SK-N-SH (cell line): ENCODE measurements around the gene PBOV1. TPM values are rescaled to one million over a fixed set of nuclear protein-coding genes. Genes with fewer than 3 reads are reported as not detected.

ENCODE experiments used
- CTCF ChIA-PET: fragments of 300-600, 350-600 bp; formaldehyde crosslinking; extraction: SDS; loops from one replicate; lab custom pipeline; 2021; lab: Yijun Ruan, JAX
- POLR2A ChIA-PET: fragments of 350-600 bp; sonication (Branson Sonifier 250); formaldehyde crosslinking; extraction: SDS; loops from one replicate; lab custom pipeline; 2020; ENCODE audit warnings: antibody characterized with exemption, inconsistent platforms; lab: Yijun Ruan, JAX
- DNase-seq: peaks from one replicate; pipeline ENCODE4 v3.0.0; 2012
- H2AFZ ChIP-seq: fragments of 200-600 bp; sonication (generic); 2 replicates; pipeline ENCODE4 v1.8.1; 2016; ENCODE audit warnings: antibody characterized with exemption, mild to moderate bottlenecking, low read depth
- H3F3A ChIP-seq: fragments of 200-600 bp; sonication (generic); replicated peaks from 2 replicates; pipeline ENCODE3; 2016; ENCODE audit warnings: antibody characterized with exemption, mild to moderate bottlenecking; ENCODE audit not compliant: insufficient read depth
- H3K27ac ChIP-seq, 2 experiments: fragments of 200-500 bp in 1 of 2; fragments of 200-600 bp in 1 of 2; sonication (Bioruptor generic) in 1 of 2; sonication (generic), shearing (Covaris generic) in 1 of 2; 2 replicates each; pipeline versions ENCODE4 v1.5.1 to v1.6.1; 2014 to 2016; ENCODE audit warnings: low read depth in 2 of 2, inconsistent platforms in 1 of 2, low read length in 1 of 2, mild to moderate bottlenecking in 1 of 2, mixed read lengths in 1 of 2
- H3K27me3 ChIP-seq: fragments of 200-600 bp; sonication (generic), shearing (Covaris generic); 2 replicates; pipeline ENCODE4 v1.6.1; 2016; ENCODE audit warnings: mixed run types; ENCODE audit not compliant: insufficient read depth
- H3K36me3 ChIP-seq, 2 experiments: fragments of 200-500 bp in 1 of 2; fragments of 200-600 bp in 1 of 2; sonication (Bioruptor generic) in 1 of 2; sonication (generic) in 1 of 2; replicated peaks in 1 of 2; 2 replicates each; pipeline versions ENCODE3 to v1.5.1; 2014 to 2016; ENCODE audit warnings: low read length in 1 of 2, mild to moderate bottlenecking in 1 of 2; ENCODE audit not compliant: insufficient read depth in 2 of 2, control insufficient read depth in 1 of 2
- H3K4me1 ChIP-seq, 2 experiments: fragments of 200-500 bp in 1 of 2; fragments of 200-600 bp in 1 of 2; sonication (Bioruptor generic) in 1 of 2; sonication (generic), shearing (Covaris generic) in 1 of 2; 2 replicates each; pipeline versions ENCODE4 v1.5.1 to v1.6.1; 2014 to 2016; ENCODE audit warnings: low read depth in 1 of 2, low read length in 1 of 2, mixed run types in 1 of 2; ENCODE audit not compliant: insufficient read depth in 2 of 2, control insufficient read depth in 1 of 2
- H3K4me2 ChIP-seq: fragments of 200-600 bp; sonication (generic), shearing (Covaris generic); 2 replicates; pipeline ENCODE4 v1.6.1; 2017; ENCODE audit warnings: mixed run types
- H3K4me3 ChIP-seq, 2 experiments: fragments of 200-500 bp in 1 of 2; fragments of 200-600 bp in 1 of 2; sonication (Bioruptor generic) in 1 of 2; sonication (generic), shearing (Covaris generic) in 1 of 2; 2 replicates each; pipeline versions ENCODE4 v1.5.1 to v1.8.1; 2014 to 2016; ENCODE audit warnings: low read depth in 2 of 2, inconsistent platforms in 1 of 2, low read length in 1 of 2, mild to moderate bottlenecking in 1 of 2, mixed read lengths in 1 of 2, moderate library complexity in 1 of 2
- H3K79me2 ChIP-seq: fragments of 200-600 bp; sonication (generic); 2 replicates; pipeline ENCODE4 v1.8.1; 2017; ENCODE audit warnings: mild to moderate bottlenecking; ENCODE audit not compliant: insufficient read depth
- H3K9ac ChIP-seq: fragments of 200-600 bp; sonication (generic); 2 replicates; pipeline ENCODE4 v1.6.1; 2017; ENCODE audit warnings: mixed run types
- H3K9me2 ChIP-seq: fragments of 200-600 bp; sonication (generic); 2 replicates; pipeline ENCODE4 v1.6.1; 2017; ENCODE audit warnings: mixed run types
- H3K9me3 ChIP-seq: fragments of 200-600 bp; sonication (generic); 2 replicates; pipeline ENCODE4 v1.6.1; 2017; ENCODE audit warnings: mixed run types, mild to moderate bottlenecking, moderate library complexity
- H4K20me1 ChIP-seq: fragments of 200-600 bp; sonication (generic); 2 replicates; pipeline ENCODE4 v1.6.1; 2017; ENCODE audit warnings: mild to moderate bottlenecking, mixed run types; ENCODE audit not compliant: insufficient read depth
- CHD2 ChIP-seq: fragments of 150-350 bp; IDR thresholded peaks from 2 replicates; pipeline ENCODE4 v1.6.1; 2018; ENCODE audit warnings: low read length; ENCODE audit not compliant: partially characterized antibody
- CTCF ChIP-seq: fragments of 200-600 bp; sonication (generic); IDR thresholded peaks from 2 replicates; pipeline ENCODE4 v1.6.1; 2017; ENCODE audit warnings: antibody characterized with exemption, mild to moderate bottlenecking, moderate library complexity
- ELF1 ChIP-seq: IDR thresholded peaks from 2 replicates; pipeline ENCODE4 v1.4.0; 2012
- EP300 ChIP-seq, 2 experiments: IDR thresholded peaks; 2 replicates each; pipeline versions ENCODE4 v1.4.0 to v1.6.1; 2012; ENCODE audit warnings: borderline replicate concordance in 1 of 2, low read depth in 1 of 2, low read length in 1 of 2
- EZH2phosphoT487 ChIP-seq: fragments of 200-600 bp; sonication (generic); IDR thresholded peaks from 2 replicates; pipeline ENCODE4 v1.6.1; 2017; ENCODE audit warnings: low read depth, mixed run types, mild to moderate bottlenecking, antibody characterized with exemption, moderate library complexity, borderline replicate concordance
- FOSL2 ChIP-seq: IDR thresholded peaks from 2 replicates; pipeline ENCODE4 v1.4.0; 2012; ENCODE audit warnings: low read depth, mild to moderate bottlenecking, moderate library complexity, borderline replicate concordance
- FOXJ3 ChIP-seq: sonication (generic); formaldehyde crosslinking; IDR thresholded peaks from 2 replicates; pipeline ENCODE4 v1.5.1; 2020; ENCODE audit warnings: mild to moderate bottlenecking, missing genetic modification reagents
- FOXM1 ChIP-seq: IDR thresholded peaks from 2 replicates; pipeline ENCODE4 v1.4.0; 2012; ENCODE audit warnings: low read depth, mild to moderate bottlenecking
- GATA2 ChIP-seq: sonication (generic); formaldehyde crosslinking; IDR thresholded peaks from 2 replicates; pipeline ENCODE4 v1.5.0; 2020; ENCODE audit warnings: mild to moderate bottlenecking, missing genetic modification reagents
- MEF2A ChIP-seq: IDR thresholded peaks from 2 replicates; pipeline ENCODE4 v1.4.0; 2012; ENCODE audit warnings: low read depth, borderline replicate concordance
- NFIC ChIP-seq: IDR thresholded peaks from 2 replicates; pipeline ENCODE4 v1.4.0; 2012; ENCODE audit warnings: borderline replicate concordance
- NRF1 ChIP-seq: IDR thresholded peaks from 2 replicates; pipeline ENCODE4 v1.6.1; 2012; ENCODE audit warnings: low read depth, mild to moderate bottlenecking, low read length
- PBX3 ChIP-seq: IDR thresholded peaks from 2 replicates; pipeline ENCODE4; 2012
- POLR2AphosphoS5 ChIP-seq: IDR thresholded peaks from 2 replicates; pipeline ENCODE4 v1.6.1; 2012; ENCODE audit warnings: low read depth, low read length
- RCOR1 ChIP-seq: fragments of 150-350 bp; IDR thresholded peaks from 2 replicates; pipeline ENCODE4 v1.6.1; 2017; ENCODE audit warnings: antibody characterized with exemption, low read length
- RXRA ChIP-seq: IDR thresholded peaks from 2 replicates; pipeline ENCODE4 v1.4.0; 2012; ENCODE audit warnings: low read depth, mild to moderate bottlenecking, borderline replicate concordance
- TAF1 ChIP-seq: IDR thresholded peaks from 2 replicates; pipeline ENCODE4 v1.6.1; 2012; ENCODE audit warnings: low read depth, mild to moderate bottlenecking, low read length, moderate library complexity, borderline replicate concordance
- TCF12 ChIP-seq: IDR thresholded peaks from 2 replicates; pipeline ENCODE4 v1.4.0; 2012
- USF1 ChIP-seq: IDR thresholded peaks from 2 replicates; pipeline ENCODE4 v1.4.0; 2012; ENCODE audit warnings: low read depth, borderline replicate concordance
- YY1 ChIP-seq: IDR thresholded peaks from 2 replicates; pipeline ENCODE4 v1.4.0; 2012; ENCODE audit warnings: low read depth, mild to moderate bottlenecking
- ZBTB33 ChIP-seq: IDR thresholded peaks from 2 replicates; pipeline ENCODE4 v1.4.0; 2012; ENCODE audit warnings: low read depth, borderline replicate concordance
- WGBS: methylation state at CpG from one replicate; pipeline ENCODE4 v1.1.6; 2017; ENCODE audit warnings: low lambda C conversion rate; 5-methylcytosine and 5-hydroxymethylcytosine counted together
- polyA plus RNA-seq, 3 experiments: library from polyadenylated mRNA; depleted of rRNA; stranded (reverse); fragments of >200 nt; gene quantifications; 2 replicates each; pipeline ENCODE4 v1.2.3, GENCODE V29; 2012
- TF ChIP-seq, protein P1 (sequence below): fragments of 150-350 bp; IDR thresholded peaks from 2 replicates; pipeline ENCODE4 v1.6.1; 2016; ENCODE audit warnings: mild to moderate bottlenecking, low read depth, low read length

Gene PBOV1
- polyA plus RNA-seq, 1 of the 3 experiments (the other 2 are of a cell fraction), result not detected

DNA sequence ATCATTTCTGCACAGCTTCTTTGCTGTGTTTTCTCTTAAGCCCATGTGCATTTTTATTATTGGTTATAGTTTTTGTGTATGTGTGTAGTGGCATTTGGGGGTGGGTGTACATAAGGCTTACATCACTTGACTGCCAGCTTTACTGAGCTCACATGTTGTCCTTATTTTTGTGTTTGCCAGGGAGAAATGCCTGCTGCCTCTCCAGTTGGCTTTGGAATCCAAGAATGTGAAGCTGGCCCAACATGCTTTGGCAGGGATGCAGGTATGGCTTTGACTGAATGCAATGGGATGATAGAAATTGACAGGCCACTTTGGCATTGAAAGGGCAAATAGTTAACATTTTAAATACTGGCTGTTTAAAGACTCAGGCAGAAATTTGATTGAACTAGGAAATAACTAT is 11.4 kb downstream of the PBOV1 start (continued):
- no peak for TF ChIP-seq POLR2AphosphoS5
- no peak for TF ChIP-seq FOXM1
- TF ChIP-seq FOXJ3 (CRISPR knock-in tag), result no peak
- TF ChIP-seq TCF12, result no peak
- no peak for TF ChIP-seq YY1
- no peak for TF ChIP-seq PBX3
- TF ChIP-seq NRF1, result no peak

DNA sequence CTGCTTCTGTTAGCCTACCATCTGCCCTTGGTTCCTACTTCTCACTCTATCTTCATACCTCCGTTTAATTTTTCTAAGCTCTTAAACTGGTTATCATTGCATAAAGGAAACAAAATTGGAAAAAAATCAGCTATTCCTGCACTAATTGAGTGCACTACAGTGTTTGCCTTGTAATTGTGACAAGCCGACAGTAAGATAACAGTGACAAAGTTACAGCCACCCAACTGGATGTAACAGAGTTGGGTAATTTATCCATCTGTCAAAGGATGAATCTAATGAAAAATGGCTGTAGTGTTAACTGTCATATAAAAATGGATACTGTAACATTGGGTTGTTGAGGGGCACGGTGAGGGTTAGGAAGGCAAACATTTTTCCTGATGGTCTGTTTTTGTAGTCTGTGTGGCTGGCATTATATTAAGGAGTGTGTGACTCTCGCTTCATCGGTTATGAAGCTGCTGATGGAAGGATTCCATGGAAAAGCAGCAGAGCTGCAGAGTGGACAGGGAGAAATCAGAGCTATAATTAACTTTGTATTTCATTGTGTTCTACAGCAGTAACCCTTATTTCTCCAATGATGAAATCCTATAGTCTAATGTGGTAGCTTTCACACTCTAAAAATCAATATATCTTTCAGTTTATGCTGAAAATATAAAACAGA is 12.7 kb downstream of the PBOV1 start:
- POLR2A ChIA-PET, result no interaction called here
- Histone ChIP-seq H3K27me3 (no peaks in the 10 kb centered on the region), H3K4me2 (no peak overlapping the region), H3K27ac (no peak overlapping the region), H3K4me3 (no peak overlapping the region), H3K4me1 (no peaks in the 10 kb centered on the region), H3K9me2 (no peaks in the 10 kb centered on the region), H2AFZ (no peak overlapping the region)
- WGBS, result 23% methylated on average over 5 of the region's 5 CpGs
- CTCF ChIA-PET, result no interaction called here
- TF ChIP-seq FOXM1 (no peak), CTCF (no peak), NRF1 (no peak), ZBTB33 (no peak), MEF2A (no peak), EP300 (IDR thresholded peaks at IDR 0.05; ENCODE audit: borderline replicate concordance in 1 of 2, low read depth in 1 of 2, low read length in 1 of 2) (no peak), TCF12 (no peak), NFIC (no peak), TAF1 (no peak), EZH2phosphoT487 (no peak), CHD2 (no peak), GATA2 (CRISPR knock-in tag) (no peak), POLR2AphosphoS5 (no peak), FOSL2 (no peak), RCOR1 (no peak), ELF1 (no peak), USF1 (no peak), RXRA (no peak)
- TF ChIP-seq, protein P1, sequence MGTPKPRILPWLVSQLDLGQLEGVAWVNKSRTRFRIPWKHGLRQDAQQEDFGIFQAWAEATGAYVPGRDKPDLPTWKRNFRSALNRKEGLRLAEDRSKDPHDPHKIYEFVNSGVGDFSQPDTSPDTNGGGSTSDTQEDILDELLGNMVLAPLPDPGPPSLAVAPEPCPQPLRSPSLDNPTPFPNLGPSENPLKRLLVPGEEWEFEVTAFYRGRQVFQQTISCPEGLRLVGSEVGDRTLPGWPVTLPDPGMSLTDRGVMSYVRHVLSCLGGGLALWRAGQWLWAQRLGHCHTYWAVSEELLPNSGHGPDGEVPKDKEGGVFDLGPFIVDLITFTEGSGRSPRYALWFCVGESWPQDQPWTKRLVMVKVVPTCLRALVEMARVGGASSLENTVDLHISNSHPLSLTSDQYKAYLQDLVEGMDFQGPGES, result no peak
- TF ChIP-seq, all 33 proteins: peak for 0
- Histone ChIP-seq H3K36me3 (no peaks in the 10 kb centered on the region), H3F3A (no peaks in the 10 kb centered on the region), H3K79me2 (no peaks in the 10 kb centered on the region), H3K9ac (no peak overlapping the region), H4K20me1 (no peaks in the 10 kb centered on the region), H3K9me3 (no peaks in the 10 kb centered on the region)
- DNase-seq, result no peak
